Measurements from ENCODE around the gene PIP5K1B. TPM values are rescaled to one million over a fixed set of nuclear protein-coding genes. Genes with fewer than 3 reads are reported as not detected.

Gene PIP5K1B
- total RNA-seq, 1 experiment from 2014 or later, result 10.3 TPM

DNA sequence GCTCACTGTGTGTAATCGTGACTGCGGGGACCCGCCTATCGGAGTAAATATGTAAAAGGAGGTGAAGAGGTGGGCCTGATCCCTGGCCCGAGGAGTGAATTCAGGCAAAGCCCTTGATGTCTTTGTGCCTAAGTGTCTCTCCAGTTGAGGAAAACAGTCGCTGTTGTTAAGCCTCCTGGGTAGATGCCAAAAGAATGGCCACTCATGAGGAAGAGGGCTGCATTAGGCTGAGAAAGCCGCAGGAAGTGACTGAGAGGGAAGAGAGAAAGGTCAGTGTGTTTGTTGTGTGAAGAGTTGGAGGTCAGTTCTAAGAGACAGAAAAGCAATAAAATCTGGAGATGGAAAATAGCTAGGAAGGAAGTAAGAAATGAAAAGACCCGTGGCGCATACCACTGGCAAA, 35.8 kb upstream of the PIP5K1B start:
- H3K36me3 Mint-ChIP-seq (ENCODE audit: insufficient read depth, unreplicated experiment), result no peaks in the 10 kb centered on the region
- no peaks in the 10 kb centered on the region for H3K27me3 ChIP-seq (replicated peaks; ENCODE audit: control insufficient read depth, insufficient read depth, low read length)
- H3K4me1 ChIP-seq, result no peaks in the 10 kb centered on the region
- H3K27ac Mint-ChIP-seq (ENCODE audit: unreplicated experiment), result no peak overlapping the region
- no peak for DNase-seq
- TF ChIP-seq, protein P1, sequence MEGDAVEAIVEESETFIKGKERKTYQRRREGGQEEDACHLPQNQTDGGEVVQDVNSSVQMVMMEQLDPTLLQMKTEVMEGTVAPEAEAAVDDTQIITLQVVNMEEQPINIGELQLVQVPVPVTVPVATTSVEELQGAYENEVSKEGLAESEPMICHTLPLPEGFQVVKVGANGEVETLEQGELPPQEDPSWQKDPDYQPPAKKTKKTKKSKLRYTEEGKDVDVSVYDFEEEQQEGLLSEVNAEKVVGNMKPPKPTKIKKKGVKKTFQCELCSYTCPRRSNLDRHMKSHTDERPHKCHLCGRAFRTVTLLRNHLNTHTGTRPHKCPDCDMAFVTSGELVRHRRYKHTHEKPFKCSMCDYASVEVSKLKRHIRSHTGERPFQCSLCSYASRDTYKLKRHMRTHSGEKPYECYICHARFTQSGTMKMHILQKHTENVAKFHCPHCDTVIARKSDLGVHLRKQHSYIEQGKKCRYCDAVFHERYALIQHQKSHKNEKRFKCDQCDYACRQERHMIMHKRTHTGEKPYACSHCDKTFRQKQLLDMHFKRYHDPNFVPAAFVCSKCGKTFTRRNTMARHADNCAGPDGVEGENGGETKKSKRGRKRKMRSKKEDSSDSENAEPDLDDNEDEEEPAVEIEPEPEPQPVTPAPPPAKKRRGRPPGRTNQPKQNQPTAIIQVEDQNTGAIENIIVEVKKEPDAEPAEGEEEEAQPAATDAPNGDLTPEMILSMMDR (IDR thresholded peaks at IDR 0.05; ENCODE audit: insufficient read depth in 1 of 2, low read depth in 1 of 2, low read length in 1 of 2, severe bottlenecking in 1 of 2, unreplicated experiment in 1 of 2), result no peak
- H3K9me3 ChIP-seq, result no peaks in the 10 kb centered on the region
- POLR2A ChIA-PET, result no interaction called here
- H3K36me3 ChIP-seq (ENCODE audit: control insufficient read depth, insufficient read depth, low read length), result no peaks in the 10 kb centered on the region
- no TSS peak for BruUV-seq (replicated peaks)
- H3K4me3 Mint-ChIP-seq (ENCODE audit: unreplicated experiment), result no peak overlapping the region
- CTCF ChIA-PET, result no interaction called here
- intact Hi-C loops (cut with micrococcal nuclease; ENCODE audit: unreplicated experiment), result no loop called here
- no peaks in the 10 kb centered on the region for H3K9me3 Mint-ChIP-seq (ENCODE audit: unreplicated experiment)
- no peak overlapping the region for H3K4me3 ChIP-seq (ENCODE audit: low read depth, low read length)
- H3K4me1 Mint-ChIP-seq (ENCODE audit: low read depth, unreplicated experiment), result no peaks in the 10 kb centered on the region
- no peaks in the 10 kb centered on the region for H3K27me3 Mint-ChIP-seq (ENCODE audit: insufficient read depth, unreplicated experiment)

DNA sequence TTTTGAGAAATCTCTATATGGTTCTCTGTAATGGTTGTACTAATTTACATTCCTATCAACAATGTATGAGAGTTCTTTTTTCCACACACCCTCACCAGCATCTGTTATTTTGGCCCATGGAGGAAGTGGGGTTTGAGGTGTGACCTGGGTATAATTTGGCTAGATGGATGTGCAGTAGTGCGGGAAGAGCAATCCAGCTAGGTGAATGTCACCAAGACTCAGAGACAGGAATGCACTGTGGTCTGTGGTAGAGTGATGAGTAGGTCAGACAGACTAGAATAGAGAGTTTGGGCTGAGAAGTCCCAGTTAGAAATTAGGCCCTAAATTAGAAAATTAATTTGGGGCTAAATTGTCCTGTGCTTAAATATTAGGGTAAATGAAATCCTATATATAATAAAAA, 32.8 kb upstream of the PIP5K1B start:
- ChIA-PET POLR2A (no interaction called here), CTCF (no interaction called here)
- no peak overlapping the region for H3K4me3 ChIP-seq (ENCODE audit: low read depth, low read length)
- DNase-seq, result no peak
- Mint-ChIP-seq H3K9me3 (ENCODE audit: unreplicated experiment) (no peaks in the 10 kb centered on the region), H3K27me3 (ENCODE audit: insufficient read depth, unreplicated experiment) (peaks cover 3% of the 10 kb centered on the region), H3K36me3 (ENCODE audit: insufficient read depth, unreplicated experiment) (no peaks in the 10 kb centered on the region), H3K27ac (ENCODE audit: unreplicated experiment) (no peak overlapping the region), H3K4me1 (ENCODE audit: low read depth, unreplicated experiment) (no peaks in the 10 kb centered on the region), H3K4me3 (ENCODE audit: unreplicated experiment) (no peak overlapping the region)
- no peaks in the 10 kb centered on the region for H3K36me3 ChIP-seq (ENCODE audit: control insufficient read depth, insufficient read depth, low read length)
- H3K4me1 ChIP-seq, result no peaks in the 10 kb centered on the region
- no peaks in the 10 kb centered on the region for H3K9me3 ChIP-seq
- intact Hi-C loops (cut with micrococcal nuclease; ENCODE audit: unreplicated experiment), result no loop called here
- TF ChIP-seq, protein P1 (IDR thresholded peaks at IDR 0.05; ENCODE audit: insufficient read depth in 1 of 2, low read depth in 1 of 2, low read length in 1 of 2, severe bottlenecking in 1 of 2, unreplicated experiment in 1 of 2), result no peak
- no peaks in the 10 kb centered on the region for H3K27me3 ChIP-seq (replicated peaks; ENCODE audit: control insufficient read depth, insufficient read depth, low read length)
- BruUV-seq (replicated peaks), result no TSS peak

DNA sequence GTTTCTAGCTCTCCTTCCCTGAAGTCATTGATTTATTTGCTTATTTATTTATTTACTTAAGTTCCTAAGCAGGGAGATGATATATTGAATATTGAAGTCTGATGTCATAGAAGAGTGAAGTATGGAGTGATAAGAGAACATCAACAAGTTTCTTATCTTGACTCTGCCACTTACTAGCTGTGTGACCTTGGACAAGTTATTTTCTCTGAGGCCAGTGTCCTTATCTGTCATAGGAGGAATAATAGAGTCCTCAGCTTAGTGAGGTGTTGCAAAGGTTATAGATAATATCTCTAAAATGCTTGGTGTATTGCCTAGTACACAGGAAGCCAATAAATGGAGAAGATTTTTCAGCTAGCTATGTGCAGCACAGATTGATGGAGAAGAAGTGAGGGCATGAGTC, 32.4 kb upstream of the PIP5K1B start:
- H3K9me3 Mint-ChIP-seq (ENCODE audit: unreplicated experiment), result no peaks in the 10 kb centered on the region
- H3K4me1 Mint-ChIP-seq (ENCODE audit: low read depth, unreplicated experiment), result no peaks in the 10 kb centered on the region
- no peak overlapping the region for H3K27ac Mint-ChIP-seq (ENCODE audit: unreplicated experiment)
- TF ChIP-seq, protein P1 (IDR thresholded peaks at IDR 0.05; ENCODE audit: insufficient read depth in 1 of 2, low read depth in 1 of 2, low read length in 1 of 2, severe bottlenecking in 1 of 2, unreplicated experiment in 1 of 2), result no peak
- no TSS peak for BruUV-seq (replicated peaks)
- H3K4me3 Mint-ChIP-seq (ENCODE audit: unreplicated experiment), result no peak overlapping the region
- Histone ChIP-seq H3K36me3 (ENCODE audit: control insufficient read depth, insufficient read depth, low read length) (no peaks in the 10 kb centered on the region), H3K27me3 (replicated peaks; ENCODE audit: control insufficient read depth, insufficient read depth, low read length) (no peaks in the 10 kb centered on the region), H3K4me3 (ENCODE audit: low read depth, low read length) (no peak overlapping the region), H3K9me3 (no peaks in the 10 kb centered on the region), H3K4me1 (no peaks in the 10 kb centered on the region)
- H3K27me3 Mint-ChIP-seq (ENCODE audit: insufficient read depth, unreplicated experiment), result peaks cover 3% of the 10 kb centered on the region
- POLR2A ChIA-PET, result no interaction called here
- CTCF ChIA-PET, result no interaction called here
- DNase-seq, result no peak
- H3K36me3 Mint-ChIP-seq (ENCODE audit: insufficient read depth, unreplicated experiment), result no peaks in the 10 kb centered on the region
- intact Hi-C loops (cut with micrococcal nuclease; ENCODE audit: unreplicated experiment), result no loop called here

Measured in Caco-2 (cell line).